ENCODE data around the gene VWF. TPM values are rescaled to one million over a fixed set of nuclear protein-coding genes. Genes with fewer than 3 reads are reported as not detected.
"Not testable (repeated sequence)": the region's sequence is repeated elsewhere in the genome, so short reads cannot be mapped to it uniquely, and the experiment has no call there.

Gene VWF
- total RNA-seq, 1 experiment from 2014 or later = 0.41 TPM

GRCh38 chr12:6145564-6145963, 21.1 kb upstream of the VWF start:
- Histone ChIP-seq H3K36me3 (ENCODE audit: control insufficient read depth, insufficient read depth, low read length) (0 out of 2 replicates have a peak, but pooled peaks cover 2% of the 10 kb centered on the region), H3K9me3 (peaks cover 7% of the 10 kb centered on the region; the same call in 1 of the 2 replicates), H3K4me3 (ENCODE audit: low read depth, low read length) (no peak overlapping the region), H3K4me1 (peaks cover 27% of the 10 kb centered on the region), H3K27me3 (replicated peaks; ENCODE audit: control insufficient read depth, insufficient read depth, low read length) (no peaks in the 10 kb centered on the region)
- CTCF ChIA-PET = no interaction called here
- no peak overlapping the region for H3K27ac Mint-ChIP-seq (ENCODE audit: unreplicated experiment)
- no peak for DNase-seq
- H3K4me1 Mint-ChIP-seq (ENCODE audit: low read depth, unreplicated experiment) = peaks cover 26% of the 10 kb centered on the region
- H3K9me3 Mint-ChIP-seq (ENCODE audit: unreplicated experiment) = peaks cover 9% of the 10 kb centered on the region
- no peaks in the 10 kb centered on the region for H3K27me3 Mint-ChIP-seq (ENCODE audit: insufficient read depth, unreplicated experiment)
- no peak for TF ChIP-seq CTCF (IDR thresholded peaks at IDR 0.05; ENCODE audit: insufficient read depth in 1 of 2, low read depth in 1 of 2, low read length in 1 of 2, severe bottlenecking in 1 of 2, unreplicated experiment in 1 of 2)
- intact Hi-C loops (cut with micrococcal nuclease; ENCODE audit: unreplicated experiment) = no loop called here
- POLR2A ChIA-PET = interaction anchor here (0.7 kb wide), 1 partner anchor 57 kb away, joined by 7 read pairs; no protein-coding TSS in a partner anchor
- H3K4me3 Mint-ChIP-seq (ENCODE audit: unreplicated experiment) = no peak overlapping the region
- H3K36me3 Mint-ChIP-seq (ENCODE audit: insufficient read depth, unreplicated experiment) = no peaks in the 10 kb centered on the region
- BruUV-seq (replicated peaks) = no TSS peak

- Mint-ChIP-seq H3K4me3 (ENCODE audit: unreplicated experiment) (no peak overlapping the region), H3K27ac (ENCODE audit: unreplicated experiment) (no peak overlapping the region), H3K9me3 (ENCODE audit: unreplicated experiment) (peaks cover 9% of the 10 kb centered on the region), H3K36me3 (ENCODE audit: insufficient read depth, unreplicated experiment) (no peaks in the 10 kb centered on the region), H3K27me3 (ENCODE audit: insufficient read depth, unreplicated experiment) (no peaks in the 10 kb centered on the region), H3K4me1 (ENCODE audit: low read depth, unreplicated experiment) (peaks cover 23% of the 10 kb centered on the region)
- BruUV-seq (replicated peaks) = no TSS peak
- Histone ChIP-seq H3K4me3 (ENCODE audit: low read depth, low read length) (no peak overlapping the region), H3K4me1 (peaks cover 22% of the 10 kb centered on the region), H3K9me3 (peaks cover 7% of the 10 kb centered on the region; the same call in 1 of the 2 replicates), H3K36me3 (ENCODE audit: control insufficient read depth, insufficient read depth, low read length) (0 out of 2 replicates have a peak, but pooled peaks cover 2% of the 10 kb centered on the region), H3K27me3 (replicated peaks; ENCODE audit: control insufficient read depth, insufficient read depth, low read length) (no peaks in the 10 kb centered on the region)
- intact Hi-C loops (cut with micrococcal nuclease; ENCODE audit: unreplicated experiment) = no loop called here
- TF ChIP-seq CTCF (IDR thresholded peaks at IDR 0.05; ENCODE audit: insufficient read depth in 1 of 2, low read depth in 1 of 2, low read length in 1 of 2, severe bottlenecking in 1 of 2, unreplicated experiment in 1 of 2) = no peak
- POLR2A ChIA-PET = no interaction called here
- DNase-seq = no peak
- CTCF ChIA-PET = no interaction called here
These were observed 18.8 kb upstream of the VWF start for GRCh38 chr12:6143303-6143675.

- H3K36me3 Mint-ChIP-seq (ENCODE audit: insufficient read depth, unreplicated experiment); H3K4me3 Mint-ChIP-seq (ENCODE audit: unreplicated experiment); CTCF ChIA-PET; H3K27me3 ChIP-seq (replicated peaks; ENCODE audit: control insufficient read depth, insufficient read depth, low read length); DNase-seq; H3K9me3 Mint-ChIP-seq (ENCODE audit: unreplicated experiment); H3K36me3 ChIP-seq (ENCODE audit: control insufficient read depth, insufficient read depth, low read length); intact Hi-C loops (cut with micrococcal nuclease; ENCODE audit: unreplicated experiment); H3K27ac Mint-ChIP-seq (ENCODE audit: unreplicated experiment); H3K27me3 Mint-ChIP-seq (ENCODE audit: insufficient read depth, unreplicated experiment); H3K9me3 ChIP-seq; H3K4me3 ChIP-seq (ENCODE audit: low read depth, low read length); POLR2A ChIA-PET: not testable (repeated sequence)
- H3K4me1 ChIP-seq = peaks cover 15% of the 10 kb centered on the region
- TSS peak; percentile 96 for BruUV-seq (replicated peaks)
- H3K4me1 Mint-ChIP-seq (ENCODE audit: low read depth, unreplicated experiment) = peaks cover 16% of the 10 kb centered on the region
These were observed 18.2 kb upstream of the VWF start for GRCh38 chr12:6142368-6143302.

GRCh38 chr12:6141731-6142367, 17.4 kb upstream of the VWF start:
- H3K4me1 ChIP-seq; H3K27ac Mint-ChIP-seq (ENCODE audit: unreplicated experiment); H3K9me3 ChIP-seq; H3K36me3 ChIP-seq (ENCODE audit: control insufficient read depth, insufficient read depth, low read length); POLR2A ChIA-PET; H3K4me1 Mint-ChIP-seq (ENCODE audit: low read depth, unreplicated experiment); H3K36me3 Mint-ChIP-seq (ENCODE audit: insufficient read depth, unreplicated experiment); DNase-seq; intact Hi-C loops (cut with micrococcal nuclease; ENCODE audit: unreplicated experiment); BruUV-seq (replicated peaks); H3K4me3 Mint-ChIP-seq (ENCODE audit: unreplicated experiment); H3K4me3 ChIP-seq (ENCODE audit: low read depth, low read length); H3K27me3 ChIP-seq (replicated peaks; ENCODE audit: control insufficient read depth, insufficient read depth, low read length); H3K27me3 Mint-ChIP-seq (ENCODE audit: insufficient read depth, unreplicated experiment): not testable (repeated sequence)
- H3K9me3 Mint-ChIP-seq (ENCODE audit: unreplicated experiment) = peaks cover 17% of the 10 kb centered on the region
- CTCF ChIA-PET = interaction anchor here (0.6 to 0.8 kb wide), 2 partner anchors 142 to 145 kb away, joined by 5 read pairs; no protein-coding TSS in a partner anchor

Measured in Caco-2 (cell line).